Neural cell (in vitro differentiated cells): ENCODE measurements around the gene PLCB1. TPM values are rescaled to one million over a fixed set of nuclear protein-coding genes. Genes with fewer than 3 reads are reported as not detected.

ENCODE experiments used
- H2AFZ ChIP-seq: fragments of 200-600, 300-800 bp; sonication (generic), shearing (Covaris generic); 2 replicates; pipeline ENCODE4 v1.6.0; 2014; ENCODE audit warnings: low read depth, mild to moderate bottlenecking, antibody characterized with exemption, low read length, moderate library complexity
- H3F3A ChIP-seq: fragments of 200-600 bp; shearing (Covaris generic); 2 replicates; pipeline ENCODE4 v1.6.1; 2016; ENCODE audit warnings: mild to moderate bottlenecking, moderate library complexity, mixed read lengths, antibody characterized with exemption, low read length; ENCODE audit not compliant: insufficient read depth, poor library complexity, severe bottlenecking
- H3K27ac ChIP-seq: fragments of 200-600, 300-800 bp; sonication (generic), shearing (Covaris generic); 2 replicates; pipeline ENCODE4 v1.5.1; 2014; ENCODE audit warnings: mild to moderate bottlenecking, low read length, moderate library complexity
- H3K27me3 ChIP-seq: fragments of 300-800, 200-600 bp; sonication (generic), shearing (Covaris generic); 2 replicates; pipeline ENCODE4 v1.6.0; 2014; ENCODE audit warnings: mild to moderate bottlenecking, low read depth, low read length, moderate library complexity; ENCODE audit not compliant: insufficient read depth
- H3K36me3 ChIP-seq: fragments of 300-800, 200-600 bp; sonication (generic), shearing (Covaris generic); 2 replicates; pipeline ENCODE4 v1.5.1; 2014; ENCODE audit warnings: mild to moderate bottlenecking, antibody characterized with exemption, low read length, moderate library complexity; ENCODE audit not compliant: insufficient read depth
- H3K4me2 ChIP-seq: fragments of 300-800, 200-600 bp; sonication (generic), shearing (Covaris generic); 2 replicates; pipeline ENCODE4 v1.6.0; 2014; ENCODE audit warnings: mild to moderate bottlenecking, low read length
- H3K4me3 ChIP-seq: fragments of 300-800, 200-600 bp; sonication (generic), shearing (Covaris generic); 2 replicates; pipeline ENCODE4 v1.5.1; 2014; ENCODE audit warnings: mild to moderate bottlenecking, low read length, moderate library complexity
- H3K79me2 ChIP-seq: fragments of 200-600 bp; shearing (Covaris generic); replicated peaks from 2 replicates; pipeline ENCODE4 v1.6.0; 2014; ENCODE audit warnings: mild to moderate bottlenecking, low read length, moderate library complexity; ENCODE audit not compliant: insufficient read depth
- H3K9ac ChIP-seq: fragments of 300-800, 200-600 bp; sonication (generic), shearing (Covaris generic); 2 replicates; pipeline ENCODE4 v1.6.1; 2016; ENCODE audit warnings: mild to moderate bottlenecking, low read length, mixed read lengths
- H3K9me2 ChIP-seq: fragments of 200-600 bp; shearing (Covaris generic); 2 replicates; pipeline ENCODE4 v1.6.1; 2016; ENCODE audit warnings: mild to moderate bottlenecking, low read length, mixed read lengths; ENCODE audit not compliant: insufficient read depth
- H3K9me3 ChIP-seq: fragments of 200-600, 300-800 bp; sonication (generic), shearing (Covaris generic); 2 replicates; pipeline ENCODE4 v1.6.1; 2016; ENCODE audit warnings: mild to moderate bottlenecking, mixed run types, low read length, moderate library complexity, mixed read lengths
- H4K20me1 ChIP-seq: fragments of 200-600 bp; shearing (Covaris generic); 2 replicates; pipeline ENCODE4 v1.6.1; 2016; ENCODE audit warnings: mild to moderate bottlenecking, mixed run types; ENCODE audit not compliant: insufficient read depth
- CTCF ChIP-seq: fragments of 450-650 bp; IDR thresholded peaks from 2 replicates; pipeline ENCODE4 v1.5.1; 2014; ENCODE audit warnings: antibody characterized with exemption, mild to moderate bottlenecking, moderate library complexity; ENCODE audit not compliant: poor library complexity, severe bottlenecking
- EP300 ChIP-seq: fragments of 450-650 bp; conservative IDR thresholded peaks from 2 replicates; pipeline ENCODE4 v1.6.1; 2014; ENCODE audit warnings: antibody characterized with exemption, mild to moderate bottlenecking, moderate library complexity; ENCODE audit not compliant: poor library complexity, severe bottlenecking
- EZH2 ChIP-seq: fragments of 200-600, 300-800 bp; shearing (Covaris generic), sonication (generic); IDR thresholded peaks from 2 replicates; pipeline ENCODE4 v1.6.1; 2014; ENCODE audit warnings: antibody characterized with exemption, low read length, borderline replicate concordance, mild to moderate bottlenecking; ENCODE audit not compliant: insufficient read depth, poor library complexity, severe bottlenecking
- MXI1 ChIP-seq: fragments of 450-650 bp; conservative IDR thresholded peaks from 2 replicates; pipeline ENCODE4 v1.6.1; 2014; ENCODE audit warnings: antibody characterized with exemption, mild to moderate bottlenecking; ENCODE audit not compliant: poor library complexity, severe bottlenecking
- POLR2AphosphoS5 ChIP-seq: IDR thresholded peaks from 2 replicates; pipeline ENCODE4 v1.6.1; 2012
- RAD21 ChIP-seq: fragments of 450-650 bp; conservative IDR thresholded peaks from 2 replicates; pipeline ENCODE4 v1.6.1; 2014; ENCODE audit warnings: antibody characterized with exemption, mild to moderate bottlenecking, moderate library complexity
- SMC3 ChIP-seq: fragments of 450-650 bp; conservative IDR thresholded peaks from 2 replicates; pipeline ENCODE4 v1.6.1; 2014; ENCODE audit warnings: antibody characterized with exemption, mild to moderate bottlenecking, moderate library complexity; ENCODE audit not compliant: poor library complexity
- TAF1 ChIP-seq: IDR thresholded peaks from 2 replicates; pipeline ENCODE4 v1.6.1; 2012; ENCODE audit warnings: low read depth
- polyA plus RNA-seq: library from polyadenylated mRNA; depleted of rRNA; stranded (reverse); fragments of >200 nt; gene quantifications from 2 replicates; pipeline ENCODE4 v1.2.3, GENCODE V29; 2014
- TF ChIP-seq, protein P1 (sequence below): IDR thresholded peaks from 2 replicates; pipeline ENCODE4 v1.6.1; 2012; ENCODE audit warnings: borderline replicate concordance

Gene PLCB1
- polyA plus RNA-seq, 1 donor from 2014 or later = 11.4 TPM

DNA sequence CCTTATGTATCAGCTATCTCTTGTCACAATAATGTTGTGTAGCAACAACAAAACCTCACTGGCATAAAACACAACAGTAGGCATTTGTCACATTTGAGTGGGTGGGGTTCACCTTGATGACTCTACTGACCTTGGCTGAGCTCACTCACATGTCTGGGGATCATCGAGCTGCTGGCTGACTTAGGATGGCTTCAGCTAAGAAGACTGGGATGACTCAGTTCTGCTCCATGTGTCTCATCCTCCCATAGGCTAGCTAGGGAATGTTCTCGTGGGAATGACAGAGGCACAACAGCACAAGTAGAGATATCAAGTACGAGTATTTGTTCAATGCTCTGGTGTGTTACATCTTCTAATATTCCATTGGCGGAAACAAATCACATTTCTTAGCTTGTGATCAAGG is 167.9 kb downstream of the PLCB1 start:
- H3K9ac ChIP-seq = no peak overlapping the region
- H2AFZ ChIP-seq = no peak overlapping the region
- no peak overlapping the region for H3K27ac ChIP-seq
- TF ChIP-seq POLR2AphosphoS5 = no peak
- no peak for TF ChIP-seq SMC3
- no peak for TF ChIP-seq EP300
- no peak for TF ChIP-seq EZH2
- no peak for TF ChIP-seq TAF1
- no peak for TF ChIP-seq CTCF
- no peak for TF ChIP-seq RAD21
- TF ChIP-seq MXI1 = no peak
- TF ChIP-seq, protein P1, sequence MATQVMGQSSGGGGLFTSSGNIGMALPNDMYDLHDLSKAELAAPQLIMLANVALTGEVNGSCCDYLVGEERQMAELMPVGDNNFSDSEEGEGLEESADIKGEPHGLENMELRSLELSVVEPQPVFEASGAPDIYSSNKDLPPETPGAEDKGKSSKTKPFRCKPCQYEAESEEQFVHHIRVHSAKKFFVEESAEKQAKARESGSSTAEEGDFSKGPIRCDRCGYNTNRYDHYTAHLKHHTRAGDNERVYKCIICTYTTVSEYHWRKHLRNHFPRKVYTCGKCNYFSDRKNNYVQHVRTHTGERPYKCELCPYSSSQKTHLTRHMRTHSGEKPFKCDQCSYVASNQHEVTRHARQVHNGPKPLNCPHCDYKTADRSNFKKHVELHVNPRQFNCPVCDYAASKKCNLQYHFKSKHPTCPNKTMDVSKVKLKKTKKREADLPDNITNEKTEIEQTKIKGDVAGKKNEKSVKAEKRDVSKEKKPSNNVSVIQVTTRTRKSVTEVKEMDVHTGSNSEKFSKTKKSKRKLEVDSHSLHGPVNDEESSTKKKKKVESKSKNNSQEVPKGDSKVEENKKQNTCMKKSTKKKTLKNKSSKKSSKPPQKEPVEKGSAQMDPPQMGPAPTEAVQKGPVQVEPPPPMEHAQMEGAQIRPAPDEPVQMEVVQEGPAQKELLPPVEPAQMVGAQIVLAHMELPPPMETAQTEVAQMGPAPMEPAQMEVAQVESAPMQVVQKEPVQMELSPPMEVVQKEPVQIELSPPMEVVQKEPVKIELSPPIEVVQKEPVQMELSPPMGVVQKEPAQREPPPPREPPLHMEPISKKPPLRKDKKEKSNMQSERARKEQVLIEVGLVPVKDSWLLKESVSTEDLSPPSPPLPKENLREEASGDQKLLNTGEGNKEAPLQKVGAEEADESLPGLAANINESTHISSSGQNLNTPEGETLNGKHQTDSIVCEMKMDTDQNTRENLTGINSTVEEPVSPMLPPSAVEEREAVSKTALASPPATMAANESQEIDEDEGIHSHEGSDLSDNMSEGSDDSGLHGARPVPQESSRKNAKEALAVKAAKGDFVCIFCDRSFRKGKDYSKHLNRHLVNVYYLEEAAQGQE = no peak
- no peak overlapping the region for H3K4me3 ChIP-seq
- H3K9me2 ChIP-seq = no peaks in the 10 kb centered on the region
- H3K9me3 ChIP-seq = no peaks in the 10 kb centered on the region
- no peaks in the 10 kb centered on the region for H3K27me3 ChIP-seq
- H3K79me2 ChIP-seq = no peaks in the 10 kb centered on the region
- H3K4me2 ChIP-seq = no peak overlapping the region
- H3F3A ChIP-seq = no peaks in the 10 kb centered on the region
- H4K20me1 ChIP-seq = no peaks in the 10 kb centered on the region
- H3K36me3 ChIP-seq = no peaks in the 10 kb centered on the region

GRCh38 chr20:8301655-8302054 is 169.6 kb downstream of the PLCB1 start:
- H3K27ac ChIP-seq = no peak overlapping the region
- H3K4me3 ChIP-seq = no peak overlapping the region

More at GRCh38 chr20:8301655-8302054, 169.6 kb downstream of the PLCB1 start:
- H3K4me2 ChIP-seq = no peak overlapping the region
- no peaks in the 10 kb centered on the region for H4K20me1 ChIP-seq
- TF ChIP-seq EP300 (no peak), SMC3 (no peak), CTCF (no peak), TAF1 (no peak), EZH2 (no peak), MXI1 (no peak), RAD21 (no peak), POLR2AphosphoS5 (no peak)
- TF ChIP-seq, protein P1 = no peak
- H3K9me2 ChIP-seq = no peaks in the 10 kb centered on the region
- no peaks in the 10 kb centered on the region for H3K36me3 ChIP-seq
- H3K9ac ChIP-seq = no peak overlapping the region
- no peak overlapping the region for H2AFZ ChIP-seq
- no peaks in the 10 kb centered on the region for H3K79me2 ChIP-seq
- H3K27me3 ChIP-seq = no peaks in the 10 kb centered on the region
- no peaks in the 10 kb centered on the region for H3F3A ChIP-seq
- H3K9me3 ChIP-seq = no peaks in the 10 kb centered on the region
